ENCODE measurements around the gene VPS26C.
A peak's percentile ranks its signal among the peaks of the same experiment; 100 is the strongest.

The VPS26C gene

GRCh38 chr21:37263827-37264600 is 3.1 kb downstream of the VPS26C start:
- DNase-seq, result no peak

- DNase-seq, result no peak
Measured at GRCh38 chr21:37259426-37259825, 7.7 kb downstream of the VPS26C start.

- DNase-seq, result peak; percentile 60
Measured at GRCh38 chr21:37257967-37258877, 8.9 kb downstream of the VPS26C start.

- no peak for DNase-seq
Measured at GRCh38 chr21:37257511-37257966, 9.6 kb downstream of the VPS26C start.

- no peak for DNase-seq
Measured at GRCh38 chr21:37253991-37254390, 13.1 kb downstream of the VPS26C start.

- DNase-seq, result no peak
Measured at GRCh38 chr21:37251294-37251634, 15.9 kb downstream of the VPS26C start.

- no peak for DNase-seq
Measured at GRCh38 chr21:37249112-37249904, 17.8 kb downstream of the VPS26C start.

- no peak for DNase-seq
Measured at GRCh38 chr21:37248298-37248697, 18.8 kb downstream of the VPS26C start.

GRCh38 chr21:37245151-37245550 is 22.0 kb downstream of the VPS26C start:
- DNase-seq, result no peak

- DNase-seq, result no peak
Measured at GRCh38 chr21:37244501-37245095, 22.5 kb downstream of the VPS26C start.

GRCh38 chr21:37243961-37244360 is 23.2 kb downstream of the VPS26C start:
- DNase-seq, result no peak

- no peak for DNase-seq
Measured at GRCh38 chr21:37241426-37241825, 25.7 kb downstream of the VPS26C start.

- DNase-seq, result no peak
Measured at GRCh38 chr21:37240978-37241377, 26.2 kb downstream of the VPS26C start.

- DNase-seq, result no peak
Measured at GRCh38 chr21:37237764-37238163, 29.4 kb downstream of the VPS26C start.

- no peak for DNase-seq
Measured at GRCh38 chr21:37237346-37237745, 29.8 kb downstream of the VPS26C start.

- no peak for DNase-seq
Measured at GRCh38 chr21:37233551-37234146, 33.5 kb downstream of the VPS26C start.

GRCh38 chr21:37232274-37233018 is 34.7 kb downstream of the VPS26C start:
- DNase-seq, result no peak

GRCh38 chr21:37231671-37232070 is 35.5 kb downstream of the VPS26C start:
- DNase-seq, result no peak

GRCh38 chr21:37231249-37231645 is 35.9 kb downstream of the VPS26C start:
- no peak for DNase-seq

- no peak for DNase-seq
Measured at GRCh38 chr21:37230632-37231248, 36.4 kb downstream of the VPS26C start.

GRCh38 chr21:37228003-37228400 is 39.1 kb downstream of the VPS26C start:
- DNase-seq, result no peak

All from activated effector memory CD4-positive, alpha-beta T cell treated with Interleukin-2 at 50 U/mL for 16 hours (primary cell).